Neutrophil (primary cell): ENCODE data around the gene USP22.

ENCODE experiments used
- H3K27ac ChIP-seq: fragments of 200-600 bp; sonication (generic); 2 replicates; pipeline ENCODE4 v1.5.1; 2016; ENCODE audit warnings: mild to moderate bottlenecking, moderate library complexity
- H3K27me3 ChIP-seq: fragments of 200-600 bp; sonication (generic); 2 replicates; pipeline ENCODE4 v1.6.0; 2016; ENCODE audit warnings: mild to moderate bottlenecking
- H3K36me3 ChIP-seq: fragments of 200-600 bp; sonication (generic); 2 replicates; pipeline ENCODE4 v1.5.1; 2017
- H3K4me1 ChIP-seq, 2 experiments: fragments of 200-600 bp in 1 of 2; sonication (generic) in 1 of 2; 1 replicate in 1 of 2; 2 replicates in 1 of 2; pipeline versions ENCODE4 v1.5.1 to v1.6.1; 2013 to 2016; ENCODE audit warnings: low read depth in 1 of 2, low read length in 1 of 2, mild to moderate bottlenecking in 1 of 2, moderate library complexity in 1 of 2; ENCODE audit not compliant: control insufficient read depth in 1 of 2, insufficient read depth in 1 of 2
- H3K4me3 ChIP-seq, 2 experiments: fragments of 200-600 bp in 1 of 2; sonication (generic) in 1 of 2; 1 replicate in 1 of 2; 2 replicates in 1 of 2; pipeline ENCODE4 v1.5.1; 2013 to 2016; ENCODE audit warnings: low read depth in 1 of 2, low read length in 1 of 2, mild to moderate bottlenecking in 1 of 2, moderate library complexity in 1 of 2
- H3K9me3 ChIP-seq: fragments of 200-600 bp; sonication (generic); 2 replicates; pipeline ENCODE4 v1.5.1; 2016
- TF ChIP-seq, protein P1 (sequence below): fragments of 200-600 bp; sonication (generic); IDR thresholded peaks from 2 replicates; pipeline ENCODE4 v1.5.1; 2016; ENCODE audit warnings: antibody characterized with exemption

Gene USP22

DNA sequence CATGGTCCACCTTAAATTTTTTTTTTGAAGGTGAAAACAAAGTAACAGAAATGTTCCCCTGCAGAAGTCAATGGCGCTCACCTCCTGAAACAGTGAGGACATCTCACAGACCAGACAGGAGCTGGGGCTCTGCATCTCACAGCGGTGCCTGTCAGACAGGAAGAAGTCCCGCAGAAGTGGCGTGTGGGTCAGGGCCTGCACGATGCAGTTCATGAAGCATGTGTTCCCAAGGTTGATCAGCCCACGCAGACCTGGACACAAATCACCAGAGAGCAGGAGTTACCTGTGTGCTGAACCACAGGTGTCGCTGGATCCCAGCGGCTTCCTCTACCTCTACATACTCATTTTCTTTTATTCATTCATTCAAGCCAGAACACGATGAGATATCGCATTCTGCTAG is 24.9 kb downstream of the USP22 start:
- H3K36me3 ChIP-seq = peaks cover 90% of the 10 kb centered on the region

DNA sequence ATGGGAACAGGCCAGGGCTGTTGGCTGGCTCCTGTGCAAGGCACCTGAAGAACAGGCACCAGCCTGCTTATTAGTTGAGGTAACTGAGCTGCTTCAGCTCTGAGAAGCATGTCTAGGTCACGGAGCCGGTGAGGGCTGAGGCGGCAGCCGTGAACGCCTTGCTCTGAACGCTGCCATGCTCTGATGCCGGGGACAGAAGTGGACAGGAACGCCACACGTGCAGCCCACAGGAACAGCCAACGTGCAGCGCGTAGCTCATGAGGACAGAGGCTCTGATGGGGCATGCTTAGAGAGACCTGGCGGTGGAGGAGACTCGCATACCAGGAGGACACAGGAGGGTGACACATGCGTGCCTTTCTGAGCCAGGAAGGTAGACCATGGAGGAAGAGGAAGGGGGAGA is 25.6 kb downstream of the USP22 start:
- Histone ChIP-seq H3K36me3 (peaks cover 96% of the 10 kb centered on the region), H3K4me3 (no peak overlapping the region), H3K9me3 (no peaks in the 10 kb centered on the region), H3K4me1 (no peaks in the 10 kb centered on the region), H3K27me3 (no peaks in the 10 kb centered on the region), H3K27ac (no peak overlapping the region)
- TF ChIP-seq, protein P1, sequence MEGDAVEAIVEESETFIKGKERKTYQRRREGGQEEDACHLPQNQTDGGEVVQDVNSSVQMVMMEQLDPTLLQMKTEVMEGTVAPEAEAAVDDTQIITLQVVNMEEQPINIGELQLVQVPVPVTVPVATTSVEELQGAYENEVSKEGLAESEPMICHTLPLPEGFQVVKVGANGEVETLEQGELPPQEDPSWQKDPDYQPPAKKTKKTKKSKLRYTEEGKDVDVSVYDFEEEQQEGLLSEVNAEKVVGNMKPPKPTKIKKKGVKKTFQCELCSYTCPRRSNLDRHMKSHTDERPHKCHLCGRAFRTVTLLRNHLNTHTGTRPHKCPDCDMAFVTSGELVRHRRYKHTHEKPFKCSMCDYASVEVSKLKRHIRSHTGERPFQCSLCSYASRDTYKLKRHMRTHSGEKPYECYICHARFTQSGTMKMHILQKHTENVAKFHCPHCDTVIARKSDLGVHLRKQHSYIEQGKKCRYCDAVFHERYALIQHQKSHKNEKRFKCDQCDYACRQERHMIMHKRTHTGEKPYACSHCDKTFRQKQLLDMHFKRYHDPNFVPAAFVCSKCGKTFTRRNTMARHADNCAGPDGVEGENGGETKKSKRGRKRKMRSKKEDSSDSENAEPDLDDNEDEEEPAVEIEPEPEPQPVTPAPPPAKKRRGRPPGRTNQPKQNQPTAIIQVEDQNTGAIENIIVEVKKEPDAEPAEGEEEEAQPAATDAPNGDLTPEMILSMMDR = no peak

More for the DNA sequence above, 24.9 kb downstream of the USP22 start:
- Histone ChIP-seq H3K4me1 (no peaks in the 10 kb centered on the region), H3K27ac (no peak overlapping the region), H3K4me3 (no peak overlapping the region), H3K9me3 (no peaks in the 10 kb centered on the region), H3K27me3 (no peaks in the 10 kb centered on the region)
- TF ChIP-seq, protein P1 = no peak

DNA sequence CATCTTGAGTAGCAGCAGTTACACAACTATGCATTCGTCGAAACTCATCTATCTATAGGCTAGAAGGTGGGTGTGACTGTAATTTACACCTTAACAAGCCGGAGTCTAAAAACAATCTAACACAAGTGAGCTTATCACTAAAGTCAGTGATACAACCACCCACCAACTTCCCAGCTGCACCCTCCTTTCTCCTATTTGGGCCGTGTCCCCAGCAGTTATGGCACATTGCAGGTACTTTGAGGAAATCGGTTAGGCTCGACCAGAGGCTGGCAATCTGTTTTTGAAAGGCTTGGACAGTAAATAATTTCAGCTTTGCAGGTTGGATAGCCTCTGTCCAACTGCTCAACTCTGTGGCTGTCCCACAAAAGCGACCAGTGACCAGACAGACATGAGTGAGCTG is 26.0 kb downstream of the USP22 start:
- no peaks in the 10 kb centered on the region for H3K4me1 ChIP-seq
- H3K4me3 ChIP-seq = no peak overlapping the region
- peaks cover 100% of the 10 kb centered on the region for H3K36me3 ChIP-seq
- no peaks in the 10 kb centered on the region for H3K9me3 ChIP-seq
- H3K27me3 ChIP-seq = no peaks in the 10 kb centered on the region
- no peak overlapping the region for H3K27ac ChIP-seq
- TF ChIP-seq, protein P1 = no peak

DNA sequence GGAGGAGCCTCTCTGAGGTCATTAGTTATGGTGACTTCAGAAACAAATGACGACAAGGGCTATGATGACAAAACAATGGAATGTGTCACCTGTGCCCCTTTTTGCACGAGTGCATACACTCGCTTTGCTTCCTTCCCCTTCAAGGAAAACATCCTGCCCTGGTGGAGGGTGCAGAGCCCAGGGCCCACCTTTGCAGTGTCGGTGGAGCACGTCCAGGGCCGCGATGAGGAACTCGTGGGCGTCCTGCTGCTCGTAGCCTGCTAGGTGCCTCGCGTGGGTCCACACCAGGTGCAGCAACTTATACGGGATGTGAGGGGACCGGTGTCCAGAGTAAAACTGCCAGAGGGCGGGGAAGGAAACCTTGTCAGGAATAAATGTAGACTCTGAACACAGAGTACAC is 27.2 kb downstream of the USP22 start:
- peaks cover 100% of the 10 kb centered on the region for H3K36me3 ChIP-seq
- TF ChIP-seq, protein P1 = no peak

DNA sequence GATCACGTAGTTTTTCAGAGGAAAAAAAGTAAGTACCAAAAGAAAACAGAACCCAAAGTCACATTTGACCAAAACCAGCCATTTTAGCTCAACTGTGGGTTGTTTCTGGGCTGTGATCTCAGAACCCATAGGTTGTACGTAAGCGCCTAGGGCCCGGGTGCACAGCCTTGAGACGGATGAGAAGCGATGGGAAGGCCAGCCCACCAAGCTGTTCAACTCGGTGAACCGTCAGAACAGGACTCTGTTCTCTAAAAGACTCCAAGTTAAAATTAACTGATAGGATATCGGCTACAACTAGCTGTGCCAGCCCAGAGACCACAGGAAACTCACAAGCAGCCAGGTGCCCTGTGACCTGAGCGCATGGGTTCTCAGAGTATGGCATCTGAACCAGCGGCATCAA is 28.3 kb downstream of the USP22 start:
- H3K4me1 ChIP-seq = no peaks in the 10 kb centered on the region
- no peaks in the 10 kb centered on the region for H3K9me3 ChIP-seq
- no peak overlapping the region for H3K27ac ChIP-seq
- no peak overlapping the region for H3K4me3 ChIP-seq
- H3K27me3 ChIP-seq = no peaks in the 10 kb centered on the region
- H3K36me3 ChIP-seq = peaks cover 100% of the 10 kb centered on the region
- TF ChIP-seq, protein P1 = no peak

More for the DNA sequence above, 27.2 kb downstream of the USP22 start:
- no peaks in the 10 kb centered on the region for H3K27me3 ChIP-seq
- H3K4me3 ChIP-seq = no peak overlapping the region
- no peak overlapping the region for H3K27ac ChIP-seq
- no peaks in the 10 kb centered on the region for H3K4me1 ChIP-seq
- H3K9me3 ChIP-seq = no peaks in the 10 kb centered on the region

DNA sequence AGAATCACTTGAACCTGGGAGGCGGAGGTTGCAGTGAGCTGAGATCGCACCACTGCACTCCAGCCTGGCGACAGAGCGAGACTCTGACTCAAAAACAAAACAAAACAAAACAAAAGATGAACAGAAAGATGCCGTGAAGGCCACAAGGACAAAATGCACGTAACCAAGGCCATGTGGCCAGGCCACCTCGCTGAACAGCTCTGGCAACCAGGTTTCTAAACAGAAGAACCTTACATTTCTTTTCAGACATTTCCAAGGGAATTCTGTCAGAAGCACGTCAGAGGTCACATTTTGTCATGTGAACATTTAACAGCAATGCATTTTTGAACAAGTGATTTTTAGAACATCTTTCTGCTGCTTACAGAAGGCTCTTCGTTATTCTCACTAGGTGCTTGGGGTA is 28.8 kb downstream of the USP22 start:
- Histone ChIP-seq H3K27me3 (no peaks in the 10 kb centered on the region), H3K9me3 (no peaks in the 10 kb centered on the region), H3K27ac (no peak overlapping the region), H3K4me1 (no peaks in the 10 kb centered on the region), H3K36me3 (peaks cover 100% of the 10 kb centered on the region), H3K4me3 (no peak overlapping the region)
- TF ChIP-seq, protein P1 = no peak
